Erythroblast (primary cell): Measurements from ENCODE around the gene TRMO.

Experiments used
- GATA1 ChIP-seq: IDR thresholded peaks from 2 replicates; pipeline ENCODE4 v1.6.1; 2011; ENCODE audit warnings: low read depth, mild to moderate bottlenecking, control low read depth, low read length, moderate library complexity
- POLR2A ChIP-seq: IDR thresholded peaks from 2 replicates; pipeline ENCODE4 v1.6.1; 2011; ENCODE audit warnings: mild to moderate bottlenecking, low read length

- no peak for TF ChIP-seq POLR2A
- TF ChIP-seq GATA1 = no peak
These were observed 3.7 kb downstream of the TRMO start for GRCh38 chr9:97918611-97919010.
